SK-N-SH treated with all-trans-retinoic acid at 6 μM for 48 hours (cell line): ENCODE data around the gene WDR77.
A peak's percentile ranks its signal among the peaks of the same experiment; 100 is the strongest.

Experiments used
- ATAC-seq: fragments of 200-7000 bp; cut with Tn5 transposase; 3 replicates; pipeline ENCODE4 v1.9.1; 2020; ENCODE audit warnings: mild to moderate bottlenecking, moderate library complexity
- ARNTL ChIP-seq: fragments of 450-650 bp; formaldehyde crosslinking; IDR thresholded peaks from 2 replicates; pipeline ENCODE4 v1.5.0; 2020; ENCODE audit warnings: low read depth, mild to moderate bottlenecking, moderate library complexity, borderline replicate concordance
- BACH2 ChIP-seq: fragments of 250-450 bp; sonication (Bioruptor Pico); IDR thresholded peaks from 2 replicates; pipeline ENCODE4 v1.9.0; 2021; ENCODE audit warnings: mild to moderate bottlenecking, borderline replicate concordance
- CREB5 ChIP-seq: fragments of 250-450 bp; sonication (Bioruptor Pico); IDR thresholded peaks from 2 replicates; pipeline ENCODE4 v1.5.1; 2020; ENCODE audit warnings: low read depth, mild to moderate bottlenecking, moderate library complexity
- ESRRG ChIP-seq: fragments of 250-450 bp; sonication (Bioruptor Pico); IDR thresholded peaks from 2 replicates; pipeline ENCODE4 v1.6.1; 2021; ENCODE audit warnings: mild to moderate bottlenecking
- GLIS3 ChIP-seq: fragments of 250-450 bp; sonication (Bioruptor Pico); IDR thresholded peaks from 2 replicates; pipeline ENCODE4 v1.5.0; 2020; ENCODE audit warnings: mild to moderate bottlenecking, moderate library complexity
- ISL1 ChIP-seq: fragments of 250-450 bp; sonication (Bioruptor Pico); IDR thresholded peaks from 2 replicates; pipeline ENCODE4 v2.1.2; 2022; ENCODE audit warnings: mild to moderate bottlenecking, moderate library complexity
- OSR1 ChIP-seq: fragments of 250-450 bp; sonication (Bioruptor Pico); IDR thresholded peaks from 2 replicates; pipeline ENCODE4 v1.8.0; 2022; ENCODE audit warnings: moderate library complexity, mild to moderate bottlenecking, inconsistent platforms
- POU6F1 ChIP-seq: fragments of 250-450 bp; sonication (Bioruptor Pico); IDR thresholded peaks from 2 replicates; pipeline ENCODE4 v1.8.0; 2021; ENCODE audit warnings: low read depth, mild to moderate bottlenecking, moderate library complexity, borderline replicate concordance
- PPARA ChIP-seq: fragments of 250-450 bp; sonication (Bioruptor Pico); IDR thresholded peaks from 2 replicates; pipeline ENCODE4 v1.5.0; 2020; ENCODE audit warnings: mild to moderate bottlenecking, borderline replicate concordance
- RARB ChIP-seq: fragments of 250-450 bp; sonication (Bioruptor Pico); IDR thresholded peaks from 2 replicates; pipeline ENCODE4 v1.8.0; 2021; ENCODE audit warnings: mild to moderate bottlenecking, moderate library complexity
- SNAI2 ChIP-seq: fragments of 250-450 bp; sonication (Bioruptor Pico); IDR thresholded peaks from 2 replicates; pipeline ENCODE4 v1.5.0; 2020; ENCODE audit warnings: mild to moderate bottlenecking, moderate library complexity
- TCF4 ChIP-seq: fragments of 250-450 bp; sonication (Bioruptor Pico); IDR thresholded peaks from 2 replicates; pipeline ENCODE4 v1.8.0; 2021; ENCODE audit warnings: mild to moderate bottlenecking, moderate library complexity, borderline replicate concordance
- TOX ChIP-seq: fragments of 250-450 bp; sonication (Bioruptor Pico); IDR thresholded peaks from 2 replicates; pipeline ENCODE4 v1.8.0; 2021; ENCODE audit warnings: mild to moderate bottlenecking, moderate library complexity, borderline replicate concordance
- ZC3H10 ChIP-seq: fragments of 250-450 bp; sonication (Bioruptor Pico); IDR thresholded peaks from 2 replicates; pipeline ENCODE4 v1.5.1; 2021; ENCODE audit warnings: mild to moderate bottlenecking, moderate library complexity
- ZFP3 ChIP-seq: fragments of 250-450 bp; sonication (Bioruptor Pico); IDR thresholded peaks from 2 replicates; pipeline ENCODE4 v1.5.0; 2020; ENCODE audit warnings: mild to moderate bottlenecking, moderate library complexity
- ZFP30 ChIP-seq: fragments of 450-650 bp; formaldehyde crosslinking; IDR thresholded peaks from 2 replicates; pipeline ENCODE4 v1.5.0; 2022; ENCODE audit warnings: mild to moderate bottlenecking, moderate library complexity
- ZNF565 ChIP-seq: fragments of 450-650 bp; formaldehyde crosslinking; conservative IDR thresholded peaks from 2 replicates; pipeline ENCODE4 v1.5.0; 2020; ENCODE audit warnings: low read depth, mild to moderate bottlenecking, moderate library complexity
- ZNF70 ChIP-seq: fragments of 450-650 bp; formaldehyde crosslinking; IDR thresholded peaks from 2 replicates; pipeline ENCODE4 v1.5.0; 2020; ENCODE audit warnings: mild to moderate bottlenecking, moderate library complexity
- ZNF8 ChIP-seq: fragments of 450-650 bp; formaldehyde crosslinking; IDR thresholded peaks from 2 replicates; pipeline ENCODE4 v1.5.0; 2020; ENCODE audit warnings: mild to moderate bottlenecking, moderate library complexity
- TF ChIP-seq, protein P1 (sequence below): fragments of 250-450 bp; sonication (Bioruptor Pico); IDR thresholded peaks from 2 replicates; pipeline ENCODE4 v1.5.0; 2020; ENCODE audit warnings: mild to moderate bottlenecking, moderate library complexity
- TF ChIP-seq, protein P2 (sequence below): fragments of 250-450 bp; sonication (Bioruptor Pico); IDR thresholded peaks from 2 replicates; pipeline ENCODE4 v1.8.0; 2020; ENCODE audit warnings: mild to moderate bottlenecking, moderate library complexity, borderline replicate concordance

Gene WDR77

GRCh38 chr1:111483166-111483565, 34.1 kb upstream of the WDR77 start:
- no peak for TF ChIP-seq TOX (CRISPR knock-in tag)
- TF ChIP-seq PPARA (CRISPR knock-in tag): no peak
- no peak for TF ChIP-seq ESRRG (CRISPR knock-in tag)
- no peak for TF ChIP-seq ISL1
- no peak for TF ChIP-seq TCF4
- TF ChIP-seq ZFP30 (CRISPR knock-in tag): no peak
- no peak for TF ChIP-seq GLIS3 (CRISPR knock-in tag)
- TF ChIP-seq, protein P1, sequence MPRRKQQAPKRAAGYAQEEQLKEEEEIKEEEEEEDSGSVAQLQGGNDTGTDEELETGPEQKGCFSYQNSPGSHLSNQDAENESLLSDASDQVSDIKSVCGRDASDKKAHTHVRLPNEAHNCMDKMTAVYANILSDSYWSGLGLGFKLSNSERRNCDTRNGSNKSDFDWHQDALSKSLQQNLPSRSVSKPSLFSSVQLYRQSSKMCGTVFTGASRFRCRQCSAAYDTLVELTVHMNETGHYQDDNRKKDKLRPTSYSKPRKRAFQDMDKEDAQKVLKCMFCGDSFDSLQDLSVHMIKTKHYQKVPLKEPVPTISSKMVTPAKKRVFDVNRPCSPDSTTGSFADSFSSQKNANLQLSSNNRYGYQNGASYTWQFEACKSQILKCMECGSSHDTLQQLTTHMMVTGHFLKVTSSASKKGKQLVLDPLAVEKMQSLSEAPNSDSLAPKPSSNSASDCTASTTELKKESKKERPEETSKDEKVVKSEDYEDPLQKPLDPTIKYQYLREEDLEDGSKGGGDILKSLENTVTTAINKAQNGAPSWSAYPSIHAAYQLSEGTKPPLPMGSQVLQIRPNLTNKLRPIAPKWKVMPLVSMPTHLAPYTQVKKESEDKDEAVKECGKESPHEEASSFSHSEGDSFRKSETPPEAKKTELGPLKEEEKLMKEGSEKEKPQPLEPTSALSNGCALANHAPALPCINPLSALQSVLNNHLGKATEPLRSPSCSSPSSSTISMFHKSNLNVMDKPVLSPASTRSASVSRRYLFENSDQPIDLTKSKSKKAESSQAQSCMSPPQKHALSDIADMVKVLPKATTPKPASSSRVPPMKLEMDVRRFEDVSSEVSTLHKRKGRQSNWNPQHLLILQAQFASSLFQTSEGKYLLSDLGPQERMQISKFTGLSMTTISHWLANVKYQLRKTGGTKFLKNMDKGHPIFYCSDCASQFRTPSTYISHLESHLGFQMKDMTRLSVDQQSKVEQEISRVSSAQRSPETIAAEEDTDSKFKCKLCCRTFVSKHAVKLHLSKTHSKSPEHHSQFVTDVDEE (CRISPR knock-in tag): no peak
- TF ChIP-seq ZFP3 (CRISPR knock-in tag): no peak
- TF ChIP-seq ZNF565 (CRISPR knock-in tag): no peak
- no peak for TF ChIP-seq POU6F1 (CRISPR knock-in tag)
- no peak for TF ChIP-seq ARNTL
- no peak for TF ChIP-seq ZNF70
- TF ChIP-seq, protein P2, sequence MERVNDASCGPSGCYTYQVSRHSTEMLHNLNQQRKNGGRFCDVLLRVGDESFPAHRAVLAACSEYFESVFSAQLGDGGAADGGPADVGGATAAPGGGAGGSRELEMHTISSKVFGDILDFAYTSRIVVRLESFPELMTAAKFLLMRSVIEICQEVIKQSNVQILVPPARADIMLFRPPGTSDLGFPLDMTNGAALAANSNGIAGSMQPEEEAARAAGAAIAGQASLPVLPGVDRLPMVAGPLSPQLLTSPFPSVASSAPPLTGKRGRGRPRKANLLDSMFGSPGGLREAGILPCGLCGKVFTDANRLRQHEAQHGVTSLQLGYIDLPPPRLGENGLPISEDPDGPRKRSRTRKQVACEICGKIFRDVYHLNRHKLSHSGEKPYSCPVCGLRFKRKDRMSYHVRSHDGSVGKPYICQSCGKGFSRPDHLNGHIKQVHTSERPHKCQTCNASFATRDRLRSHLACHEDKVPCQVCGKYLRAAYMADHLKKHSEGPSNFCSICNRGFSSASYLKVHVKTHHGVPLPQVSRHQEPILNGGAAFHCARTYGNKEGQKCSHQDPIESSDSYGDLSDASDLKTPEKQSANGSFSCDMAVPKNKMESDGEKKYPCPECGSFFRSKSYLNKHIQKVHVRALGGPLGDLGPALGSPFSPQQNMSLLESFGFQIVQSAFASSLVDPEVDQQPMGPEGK (CRISPR knock-in tag): no peak
- no peak for TF ChIP-seq ZC3H10
- no peak for TF ChIP-seq RARB (CRISPR knock-in tag)
- TF ChIP-seq BACH2: no peak

GRCh38 chr1:111481387-111482221, 32.5 kb upstream of the WDR77 start:
- ATAC-seq: peak; percentile 99
- TF ChIP-seq ARNTL: no peak
- no peak for TF ChIP-seq PPARA (CRISPR knock-in tag)
- no peak for TF ChIP-seq TOX (CRISPR knock-in tag)
- TF ChIP-seq RARB (CRISPR knock-in tag): no peak
- TF ChIP-seq TCF4: no peak
- TF ChIP-seq ZC3H10: no peak
- no peak for TF ChIP-seq ESRRG (CRISPR knock-in tag)
- no peak for TF ChIP-seq ZNF70
- no peak for TF ChIP-seq ZNF565 (CRISPR knock-in tag)
- TF ChIP-seq OSR1 (CRISPR knock-in tag): no peak
- TF ChIP-seq GLIS3 (CRISPR knock-in tag): no peak
- TF ChIP-seq ZNF8 (CRISPR knock-in tag): no peak
- TF ChIP-seq POU6F1 (CRISPR knock-in tag): no peak
- TF ChIP-seq SNAI2 (CRISPR knock-in tag): no peak
- no peak for TF ChIP-seq ZFP30 (CRISPR knock-in tag)
- TF ChIP-seq, protein P2 (CRISPR knock-in tag): no peak
- no peak for TF ChIP-seq CREB5 (CRISPR knock-in tag)
- TF ChIP-seq ZFP3 (CRISPR knock-in tag): no peak

More at GRCh38 chr1:111483166-111483565, 34.1 kb upstream of the WDR77 start:
- ATAC-seq: no peak
